HG03064 (cell line): ENCODE data around the gene SURF4.
"Not testable (repeated sequence)": the region's sequence is repeated elsewhere in the genome, so short reads cannot be mapped to it uniquely, and the experiment has no call there.

Experiments
- ATAC-seq: cut with Tn5 transposase; IDR thresholded peaks from one replicate; pipeline ENCODE4 v1.9.1; 2021; ENCODE audit warnings: low read depth; ENCODE audit not compliant: unreplicated experiment

SURF4 gene

GRCh38 chr9:133400292-133400691, 24.4 kb upstream of the SURF4 start:
- ATAC-seq = no peak

GRCh38 chr9:133397895-133398294, 22.0 kb upstream of the SURF4 start:
- ATAC-seq = no peak

DNA sequence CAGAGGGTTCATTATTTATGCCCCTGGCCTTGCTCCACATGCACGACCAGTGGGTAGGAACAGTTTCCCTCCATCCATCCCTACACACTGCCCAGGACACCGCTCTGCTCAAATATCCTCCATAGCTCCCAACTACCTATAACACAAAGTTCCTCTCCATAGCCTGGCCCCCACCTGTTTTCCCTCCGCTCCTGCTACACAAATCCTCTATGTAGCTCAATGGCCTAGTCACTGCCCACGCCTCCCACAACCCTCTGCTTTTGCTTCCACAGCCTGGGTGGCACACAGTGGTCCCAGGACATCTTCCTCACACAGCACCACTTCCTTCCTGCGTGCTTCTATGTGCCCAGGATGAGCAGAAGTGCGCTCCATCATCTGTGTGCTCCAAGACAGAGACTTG, 21.5 kb upstream of the SURF4 start:
- ATAC-seq = no peak

- ATAC-seq = no peak
These were observed 21.1 kb upstream of the SURF4 start for GRCh38 chr9:133396952-133397351.

GRCh38 chr9:133394687-133395271, 18.9 kb upstream of the SURF4 start:
- no peak for ATAC-seq

DNA sequence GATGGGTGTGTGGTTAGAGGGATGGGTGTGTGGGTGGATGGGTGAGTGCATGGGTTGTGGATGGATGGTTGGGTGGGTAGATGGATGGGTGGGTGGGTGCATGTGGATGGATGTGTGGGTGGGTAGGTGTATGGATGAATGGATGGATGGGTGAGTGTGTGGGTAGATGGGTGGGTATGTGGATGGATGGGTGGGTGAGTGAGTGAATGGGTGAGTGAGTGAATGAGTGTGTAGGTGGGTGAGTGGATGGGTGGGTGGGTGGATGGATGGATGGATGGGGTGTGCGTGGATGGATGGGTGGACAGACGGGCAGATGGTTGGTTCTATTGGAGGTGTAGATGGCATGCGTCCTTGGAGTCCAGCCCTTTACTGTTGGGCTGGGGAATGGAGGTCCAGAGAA, 17.5 kb upstream of the SURF4 start:
- ATAC-seq = no peak

- ATAC-seq = not testable (repeated sequence)
These were observed 16.4 kb upstream of the SURF4 start for GRCh38 chr9:133392308-133392707.

GRCh38 chr9:133391449-133391848, 15.6 kb upstream of the SURF4 start:
- ATAC-seq = not testable (repeated sequence)

GRCh38 chr9:133390713-133391112, 14.9 kb upstream of the SURF4 start:
- ATAC-seq = no peak

DNA sequence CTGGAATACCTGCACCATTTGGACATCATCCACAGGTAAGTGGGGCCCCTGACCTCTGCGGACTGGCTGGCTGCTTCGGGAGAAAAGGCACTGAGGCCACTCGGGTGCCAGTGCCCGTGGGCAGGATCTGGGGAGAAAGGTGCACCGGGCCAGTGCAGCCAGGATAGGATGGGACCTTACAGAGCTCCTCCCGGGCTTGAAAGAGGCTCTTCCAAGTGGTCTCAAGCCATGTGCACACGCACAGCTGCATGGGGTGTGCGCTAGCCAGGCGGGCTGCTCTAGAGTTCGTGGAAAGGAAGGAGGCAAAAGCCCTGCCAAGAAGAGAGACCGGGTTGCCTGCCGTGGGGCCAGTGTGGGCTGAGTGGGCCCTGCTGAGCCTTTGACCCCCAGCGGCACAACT, 13.7 kb upstream of the SURF4 start:
- no peak for ATAC-seq

GRCh38 chr9:133389025-133389557, 13.2 kb upstream of the SURF4 start:
- ATAC-seq = no peak

GRCh38 chr9:133387680-133388079, 11.8 kb upstream of the SURF4 start:
- no peak for ATAC-seq

- no peak for ATAC-seq
These were observed 10.5 kb upstream of the SURF4 start for GRCh38 chr9:133386338-133386737.

DNA sequence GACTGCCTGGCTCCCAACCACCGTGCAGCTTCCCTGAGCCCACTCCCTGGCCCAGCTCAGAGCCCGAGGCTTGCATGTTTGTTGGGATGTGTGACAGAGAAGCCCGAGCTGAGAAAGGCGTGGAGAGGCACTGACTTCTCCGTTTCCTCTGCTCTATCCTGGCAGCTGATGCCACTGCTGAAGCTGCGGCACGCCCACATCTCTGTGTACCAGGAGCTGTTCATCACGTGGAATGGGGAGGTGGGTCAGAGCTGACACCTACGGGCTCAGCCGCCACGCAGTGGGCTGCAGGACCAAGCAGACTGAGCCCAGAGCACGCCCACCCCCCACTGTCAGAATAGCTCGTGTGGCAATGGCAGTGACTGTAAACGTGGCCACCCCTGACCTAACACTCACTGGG, 9.6 kb upstream of the SURF4 start:
- ATAC-seq = no peak

- ATAC-seq = no peak
These were observed 9.0 kb upstream of the SURF4 start for GRCh38 chr9:133384736-133385321.

DNA sequence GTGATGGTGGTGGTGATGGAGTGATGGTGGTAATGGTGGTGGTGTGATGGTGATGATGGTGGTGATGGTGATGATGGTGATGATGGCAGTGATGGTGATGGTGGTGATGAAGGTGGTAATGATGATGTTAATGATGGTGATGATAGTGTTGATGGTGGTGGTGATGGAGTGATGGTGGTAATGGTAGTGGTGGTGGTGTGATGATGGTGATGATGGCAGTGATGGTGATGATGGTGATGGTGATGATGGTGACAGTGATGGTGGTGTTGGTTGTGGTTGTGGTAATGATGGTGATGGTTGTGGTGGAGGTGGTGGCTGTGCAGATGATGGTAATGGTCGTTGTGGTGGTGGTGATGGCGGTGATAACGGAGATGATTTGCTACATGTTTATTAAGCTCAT, 7.6 kb upstream of the SURF4 start:
- ATAC-seq = no peak

DNA sequence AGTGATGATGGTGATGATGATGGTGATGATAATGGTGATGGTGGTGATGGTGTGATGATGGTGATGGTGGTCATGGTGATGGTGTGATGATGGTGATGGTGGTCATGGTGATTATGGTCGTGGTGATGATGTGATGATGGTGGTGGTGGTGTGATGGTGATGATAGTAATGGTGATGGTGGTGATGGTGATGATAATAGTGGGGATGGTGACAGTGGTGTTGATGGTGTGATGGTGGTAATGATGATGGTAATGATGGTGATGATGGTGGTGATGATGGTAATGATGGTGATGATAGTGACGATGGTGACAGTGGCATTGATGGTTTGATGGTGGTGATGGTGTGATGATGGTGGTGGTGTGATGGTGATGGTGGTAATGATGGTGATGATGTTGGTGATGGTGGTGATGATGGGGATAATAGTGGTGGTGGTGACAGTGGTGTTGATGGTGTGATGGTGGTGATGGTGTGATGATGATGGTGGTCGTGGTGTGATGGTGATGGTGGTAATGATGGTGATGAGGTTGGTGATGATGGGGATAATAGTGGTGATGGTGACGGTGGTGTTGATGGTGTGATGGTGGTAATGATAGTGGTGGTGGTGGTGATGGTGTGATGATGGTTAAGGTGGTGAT, 6.8 kb upstream of the SURF4 start:
- no peak for ATAC-seq

DNA sequence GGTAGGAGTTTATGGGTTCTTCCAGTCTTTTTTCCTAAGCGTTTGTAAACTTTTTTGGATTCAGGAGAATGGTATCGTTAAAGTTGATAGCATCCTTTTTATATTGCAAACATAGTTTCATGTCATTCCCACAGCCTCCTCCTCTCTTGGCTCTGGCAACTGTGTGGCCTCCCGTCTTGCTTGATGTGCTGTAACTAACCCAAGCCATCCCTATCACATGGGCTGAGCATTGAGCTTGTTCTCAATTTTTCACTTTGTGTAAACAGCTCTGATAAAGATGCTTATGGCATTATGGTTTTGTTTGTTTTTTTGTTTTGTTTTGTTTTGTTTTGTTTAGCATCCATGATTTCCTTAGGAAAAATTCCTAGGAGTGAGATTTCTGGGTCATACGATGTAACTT, 4.9 kb upstream of the SURF4 start:
- ATAC-seq = no peak

GRCh38 chr9:133379153-133380086, 3.6 kb upstream of the SURF4 start:
- ATAC-seq = no peak

DNA sequence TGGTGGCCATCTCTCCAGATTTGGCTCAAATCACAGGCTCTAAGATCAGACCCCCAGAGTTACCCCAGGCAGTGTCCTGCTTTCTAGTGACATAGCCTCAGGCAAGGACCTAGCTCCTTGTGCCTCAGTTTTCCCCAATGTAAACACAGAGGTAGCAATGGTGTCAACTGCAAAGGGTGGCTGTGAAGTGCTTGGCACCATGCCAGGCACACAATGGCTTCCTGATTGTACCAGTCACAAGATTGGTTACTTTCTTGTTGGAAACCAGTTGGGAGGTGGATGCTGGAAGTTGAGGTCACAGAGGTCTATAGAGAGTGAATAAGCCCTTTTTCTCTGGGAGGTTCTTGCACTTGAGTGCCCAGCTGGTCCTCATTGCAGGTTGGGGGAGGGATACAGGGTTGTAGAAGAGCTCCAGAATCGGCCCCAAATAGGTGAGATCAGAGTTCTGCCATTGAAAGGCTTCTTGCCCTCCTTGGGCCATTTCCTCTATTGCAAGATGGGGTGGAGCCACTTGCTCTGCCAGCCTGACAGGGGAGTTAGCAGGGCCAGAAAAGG, 2.6 kb upstream of the SURF4 start:
- no peak for ATAC-seq
